ENCODE data around the gene E2F3.
"Not testable (repeated sequence)": the region's sequence is repeated elsewhere in the genome, so short reads cannot be mapped to it uniquely, and the experiment has no call there.

The E2F3 gene

DNA sequence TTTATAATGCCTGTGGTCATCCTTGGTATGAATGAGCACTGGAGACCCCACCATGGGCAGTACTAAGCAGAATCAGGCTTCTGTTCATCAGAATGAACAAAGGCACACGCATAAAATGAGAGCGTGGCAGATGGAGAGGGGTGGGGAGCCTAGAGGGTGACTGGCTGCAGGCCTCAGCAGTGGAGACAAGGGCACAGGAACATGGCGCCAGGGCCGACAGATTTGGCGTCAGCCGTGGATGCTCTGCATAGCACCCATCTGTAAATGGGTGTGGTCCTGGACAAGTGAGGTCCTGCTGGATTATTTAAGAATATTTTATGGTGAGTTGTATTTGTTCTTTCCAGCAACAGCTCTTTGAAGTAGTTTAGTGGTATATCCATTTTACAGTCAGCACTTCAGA, 33.1 kb downstream of the E2F3 start:
- no peak for DNase-seq

- no peak for DNase-seq
Measured at GRCh38 chr6:20436719-20437118, 35.0 kb downstream of the E2F3 start.

DNA sequence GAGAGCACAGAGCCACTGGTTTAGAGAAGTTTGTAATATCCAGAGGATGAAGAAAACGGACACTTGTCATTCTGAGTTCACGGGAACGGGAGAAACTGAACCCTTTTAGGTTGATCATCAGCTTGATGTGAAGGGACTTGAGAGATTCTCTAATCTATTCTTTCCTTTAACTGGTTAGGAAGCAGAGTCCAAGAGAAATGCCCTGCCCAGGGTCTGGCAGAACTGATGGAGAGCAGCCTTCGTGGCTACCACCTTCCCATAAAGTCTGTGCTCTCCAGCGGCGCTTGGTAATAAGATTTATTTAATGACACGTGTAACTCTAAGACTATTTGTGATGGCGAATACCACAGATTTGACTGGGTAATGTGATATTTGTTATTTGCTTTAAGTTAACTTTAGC, 36.0 kb downstream of the E2F3 start:
- no peak for DNase-seq

GRCh38 chr6:20438462-20439070, 36.9 kb downstream of the E2F3 start:
- no peak for DNase-seq

- no peak for DNase-seq
Measured at GRCh38 chr6:20439558-20439957, 37.9 kb downstream of the E2F3 start.

GRCh38 chr6:20440296-20440695, 38.6 kb downstream of the E2F3 start:
- DNase-seq, result no peak

GRCh38 chr6:20441236-20441635, 39.6 kb downstream of the E2F3 start:
- DNase-seq, result no peak

DNA sequence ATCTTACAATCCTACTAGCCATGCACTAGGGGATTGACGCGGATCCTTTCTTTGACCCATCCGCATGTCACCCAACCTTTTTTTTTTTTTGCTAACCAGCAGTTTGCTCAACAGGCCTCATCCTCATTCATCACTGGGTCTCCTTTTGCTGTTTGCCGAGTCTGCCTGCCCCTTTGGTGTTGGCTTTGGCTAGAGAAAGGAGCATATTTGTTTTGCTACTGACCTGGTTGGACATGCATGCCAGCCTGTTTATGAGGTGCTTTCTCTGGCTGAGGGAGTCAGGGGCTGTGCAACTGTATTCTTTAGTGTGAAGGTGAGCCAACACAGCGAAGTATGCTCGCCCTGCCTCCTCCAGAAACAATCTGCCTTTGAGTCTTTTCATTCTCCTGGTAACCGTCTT, 40.2 kb downstream of the E2F3 start:
- DNase-seq, result no peak

DNA sequence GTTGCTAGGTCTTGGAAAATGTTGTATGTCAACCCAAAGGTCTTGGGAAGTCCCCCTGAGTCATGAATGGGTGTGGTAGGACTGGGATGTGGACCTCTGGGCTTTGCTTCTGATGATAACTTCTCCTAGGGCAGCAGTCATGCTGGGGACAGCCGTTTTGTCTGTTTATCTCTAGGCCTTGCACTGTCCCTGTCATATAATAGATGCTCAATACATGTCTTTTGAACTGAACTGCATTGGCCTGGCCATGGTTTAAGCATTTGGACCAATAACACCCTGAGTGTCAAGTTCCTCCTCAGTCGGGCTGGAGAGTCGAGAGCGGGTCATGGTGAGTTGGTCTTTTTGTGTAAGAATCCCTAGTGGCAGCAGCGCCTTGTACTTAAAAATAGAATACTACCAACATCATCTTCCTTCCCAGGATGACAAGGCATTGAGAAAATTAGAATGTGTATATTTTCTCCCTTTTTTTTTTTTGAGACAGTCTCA, 43.1 kb downstream of the E2F3 start:
- DNase-seq, result no peak

GRCh38 chr6:20447157-20447556, 45.5 kb downstream of the E2F3 start:
- DNase-seq, result no peak

DNA sequence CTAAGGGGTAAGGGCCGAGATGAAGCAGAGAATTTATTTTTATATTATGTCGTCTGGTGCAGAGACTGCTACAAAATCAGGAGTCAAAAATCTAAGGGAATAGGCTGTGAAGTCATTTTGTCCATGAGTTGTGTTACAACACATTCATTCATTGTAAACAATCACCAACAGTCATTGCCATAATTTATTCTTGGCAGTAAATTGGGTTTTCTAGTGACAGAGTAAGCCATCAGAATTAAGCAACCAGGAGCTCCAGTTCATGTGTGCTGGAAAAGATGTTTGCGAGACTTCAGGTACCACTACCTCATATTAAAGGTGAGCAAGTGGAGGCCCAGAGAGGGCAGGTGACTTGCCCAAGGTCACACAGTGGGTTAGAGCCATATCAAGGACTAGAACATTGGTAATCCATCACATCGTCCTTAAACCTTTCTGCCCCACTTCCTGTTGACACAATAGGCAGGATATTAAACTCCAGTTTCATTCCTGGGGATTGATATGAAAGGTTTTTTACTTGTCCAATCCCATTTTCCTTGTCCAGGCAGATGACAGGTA, 46.0 kb downstream of the E2F3 start:
- no peak for DNase-seq

GRCh38 chr6:20448828-20449227, 47.1 kb downstream of the E2F3 start:
- DNase-seq, result no peak

DNA sequence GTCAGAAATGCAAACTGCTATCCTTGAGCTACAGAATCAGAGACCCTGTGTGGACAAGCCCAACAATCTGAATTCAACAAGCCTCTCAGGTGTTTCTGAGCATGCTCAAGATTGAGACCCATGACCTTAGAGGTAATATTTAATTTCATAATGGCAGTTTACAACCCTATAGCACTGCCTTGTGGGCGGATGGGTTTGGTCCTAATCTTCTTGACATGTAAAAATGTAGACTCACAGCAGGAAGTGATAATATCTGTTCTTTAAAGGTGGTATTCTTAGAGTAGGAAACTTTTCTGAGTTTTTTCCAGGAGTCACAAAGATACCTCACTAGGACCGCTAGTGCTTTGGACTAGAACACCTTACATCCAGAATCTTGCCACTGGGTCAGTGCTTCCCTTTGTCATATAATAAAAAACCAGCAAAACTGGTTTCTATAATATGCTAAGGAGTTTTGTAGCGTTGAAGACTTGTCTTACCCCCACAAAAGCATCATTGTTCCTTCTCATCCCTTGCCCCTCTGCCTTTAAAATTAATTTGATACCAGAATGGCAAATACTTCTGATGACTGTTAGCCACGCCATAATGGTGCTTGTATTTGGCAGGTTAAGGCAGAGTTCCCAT, 52.6 kb downstream of the E2F3 start:
- peak; percentile 28 for DNase-seq

- DNase-seq, result no peak
Measured at GRCh38 chr6:20455251-20455940, 53.7 kb downstream of the E2F3 start.

GRCh38 chr6:20458027-20458894, 56.6 kb downstream of the E2F3 start:
- no peak for DNase-seq

GRCh38 chr6:20459682-20460081, 58.0 kb downstream of the E2F3 start:
- no peak for DNase-seq

GRCh38 chr6:20461576-20461975, 59.9 kb downstream of the E2F3 start:
- no peak for DNase-seq

GRCh38 chr6:20463396-20463795, 61.7 kb downstream of the E2F3 start:
- no peak for DNase-seq

DNA sequence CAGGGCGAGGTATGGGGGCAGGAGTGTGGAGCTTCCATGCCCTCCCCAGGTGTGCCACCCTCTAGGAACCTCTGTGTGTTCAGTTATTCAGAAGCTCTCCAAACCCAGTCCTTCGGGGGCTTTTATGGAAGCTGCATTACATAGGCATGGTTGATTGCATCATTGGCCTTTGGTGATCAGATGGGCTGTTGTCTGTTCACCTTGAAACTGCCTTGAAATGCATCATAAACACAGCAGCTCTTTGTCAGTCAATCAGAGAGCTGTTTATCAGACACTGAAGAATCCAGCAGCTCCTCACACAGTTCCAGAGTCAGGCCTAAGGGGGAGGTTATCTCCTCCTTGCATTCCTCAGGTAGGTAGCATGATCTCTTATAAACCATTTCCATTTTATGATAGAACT, 62.4 kb downstream of the E2F3 start:
- DNase-seq, result no peak

DNA sequence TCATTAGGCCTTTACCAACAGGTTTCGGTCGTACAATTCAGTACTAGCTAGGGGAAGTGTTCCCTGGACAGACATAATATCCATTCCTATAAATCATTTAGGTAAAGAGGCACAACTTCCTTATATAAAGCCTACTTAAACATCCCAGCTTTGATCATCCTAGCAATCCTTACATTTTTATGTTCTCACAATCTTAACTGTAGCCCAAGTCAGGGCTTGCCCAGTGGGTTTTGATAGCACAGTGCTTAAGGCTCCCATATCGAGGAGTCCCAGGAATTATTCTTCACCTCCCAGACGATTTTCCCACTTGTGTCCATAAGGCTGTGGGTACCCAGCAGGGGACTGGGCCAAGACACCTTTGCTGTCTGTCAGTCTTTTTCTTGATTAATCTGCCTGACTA, 63.2 kb downstream of the E2F3 start:
- DNase-seq, result no peak

GRCh38 chr6:20465616-20466015, 63.9 kb downstream of the E2F3 start:
- not testable (repeated sequence) for DNase-seq

GRCh38 chr6:20467437-20467836, 65.8 kb downstream of the E2F3 start:
- DNase-seq, result no peak

DNA sequence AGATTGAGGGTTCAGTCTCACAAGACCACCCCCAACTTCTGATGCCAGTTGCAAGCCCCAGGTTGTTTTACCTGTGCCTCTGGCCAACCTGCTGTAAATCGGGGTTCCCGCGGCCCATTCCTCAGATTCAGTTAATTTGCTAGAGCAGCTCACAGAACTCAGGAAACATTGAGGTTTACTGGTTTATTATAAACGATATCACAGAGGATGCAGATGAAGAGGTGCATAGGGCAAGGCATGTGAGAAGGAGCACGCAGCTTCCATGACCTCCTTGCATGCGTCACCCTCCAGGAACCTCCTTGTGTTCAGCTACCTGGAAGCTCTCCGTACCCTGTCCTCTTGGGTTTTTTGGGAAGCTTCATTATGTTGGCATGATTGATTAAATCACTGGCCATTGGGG, 66.5 kb downstream of the E2F3 start:
- DNase-seq, result no peak
